A673 (cell line): ENCODE results near the gene WSCD2. TPM values are rescaled to one million over a fixed set of nuclear protein-coding genes. Genes with fewer than 3 reads are reported as not detected.

Source experiments
- BruUV-seq: library from RNA; stranded (reverse); fragments of 400-500 nt; replicated peaks from 2 replicates; lab custom pipeline; 2021; lab: Mats Ljungman, UMichigan
- CTCF ChIA-PET: fragments of 300-600 bp; sonication (Branson Sonifier 250); formaldehyde crosslinking; loops from one replicate; lab custom pipeline; 2022; ENCODE audit warnings: antibody characterized with exemption; lab: Charles Lee
- POLR2A ChIA-PET: fragments of 300-600 bp; sonication (Branson Sonifier 250); formaldehyde crosslinking; loops from one replicate; lab custom pipeline; 2022; ENCODE audit warnings: antibody characterized with exemption; ENCODE audit not compliant: low non-redundant PET; lab: Charles Lee
- DNase-seq: peaks from one replicate; pipeline ENCODE4 v3.0.0-alpha.2; 2015; ENCODE audit warnings: low spot score
- H3K27ac ChIP-seq: fragments of 200-600 bp; sonication (generic); 2 replicates; pipeline ENCODE4 v1.5.1; 2016; ENCODE audit warnings: mixed run types, low read depth, mild to moderate bottlenecking, mixed read lengths, antibody characterized with exemption, low read length; ENCODE audit not compliant: poor library complexity, severe bottlenecking
- H3K27me3 ChIP-seq: fragments of 200-600 bp; sonication (generic); replicated peaks from 2 replicates; pipeline ENCODE4 v1.6.1; 2017; ENCODE audit warnings: mixed run types, low read depth, mild to moderate bottlenecking, mixed read lengths, antibody characterized with exemption, low read length; ENCODE audit not compliant: insufficient read depth, poor library complexity
- H3K36me3 ChIP-seq: fragments of 200-600 bp; sonication (generic); 2 replicates; pipeline ENCODE4 v1.6.1; 2016; ENCODE audit warnings: mixed run types, mild to moderate bottlenecking, mixed read lengths, antibody characterized with exemption, low read length; ENCODE audit not compliant: insufficient read depth, poor library complexity, severe bottlenecking
- H3K4me1 ChIP-seq: fragments of 200-600 bp; sonication (generic); 2 replicates; pipeline ENCODE4 v1.6.1; 2017; ENCODE audit warnings: mixed run types, mild to moderate bottlenecking, mixed read lengths, antibody characterized with exemption, low read length; ENCODE audit not compliant: insufficient read depth, poor library complexity, severe bottlenecking
- H3K4me3 ChIP-seq: fragments of 200-600 bp; sonication (generic); 2 replicates; pipeline ENCODE4 v1.5.1; 2016; ENCODE audit warnings: low read depth, mixed run types, mild to moderate bottlenecking, mixed read lengths, low read length; ENCODE audit not compliant: poor library complexity, severe bottlenecking
- H3K9me3 ChIP-seq: fragments of 200-600 bp; sonication (generic); 2 replicates; pipeline ENCODE4 v1.6.1; 2016; ENCODE audit warnings: mixed run types, low read depth, mild to moderate bottlenecking, mixed read lengths, antibody characterized with exemption, low read length; ENCODE audit not compliant: poor library complexity, severe bottlenecking
- EZH2 ChIP-seq: fragments of 200-600 bp; sonication (generic); IDR thresholded peaks from 2 replicates; pipeline ENCODE4 v1.6.1; 2017; ENCODE audit warnings: borderline replicate concordance, low read depth, mild to moderate bottlenecking, mixed read lengths, antibody characterized with exemption, low read length; ENCODE audit not compliant: poor library complexity, severe bottlenecking
- intact Hi-C: fragments of 100-400 bp; cut with micrococcal nuclease; formaldehyde crosslinking; loops from one replicate; pipeline ENCODE4 v1.10.0; 2022; ENCODE audit not compliant: unreplicated experiment
- total RNA-seq: library from RNA; stranded (reverse); gene quantifications from 2 replicates; pipeline ENCODE4 v1.2.3, GENCODE V29; 2021
- TF ChIP-seq, protein P1 (sequence below): fragments of 300-800, 200-600 bp; sonication (generic); conservative IDR thresholded peaks from 2 replicates; pipeline ENCODE4 v1.5.1; 2017; ENCODE audit warnings: low read depth, mild to moderate bottlenecking, antibody characterized with exemption, low read length, moderate library complexity, mixed read lengths

WSCD2 gene
- total RNA-seq, 1 experiment from 2014 or later, result not detected

DNA sequence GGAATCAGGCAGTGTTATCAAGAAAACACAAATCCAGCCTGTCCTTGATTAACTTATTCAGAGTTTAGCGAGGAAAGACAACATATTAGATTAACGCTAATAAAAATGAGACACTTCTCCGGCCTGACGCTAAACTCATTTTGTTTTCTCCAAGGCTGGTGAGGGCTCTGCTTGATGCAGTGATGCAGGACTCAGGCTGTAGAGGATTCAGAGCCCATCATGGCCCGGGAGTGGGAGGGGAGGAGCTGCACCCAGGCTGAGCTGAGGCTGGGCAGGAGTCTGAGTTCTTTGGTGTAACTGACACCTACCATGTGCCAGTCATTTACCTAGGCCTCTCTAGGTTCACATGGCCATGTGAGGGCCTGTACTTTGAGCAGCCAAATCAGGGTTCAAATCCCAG lies 70.0 kb downstream of the WSCD2 start:
- Histone ChIP-seq H3K27ac (no peak overlapping the region), H3K36me3 (no peaks in the 10 kb centered on the region), H3K27me3 (peaks cover 2% of the 10 kb centered on the region), H3K4me3 (no peak overlapping the region), H3K9me3 (no peaks in the 10 kb centered on the region), H3K4me1 (no peaks in the 10 kb centered on the region)
- ChIA-PET POLR2A (no interaction called here), CTCF (no interaction called here)
- no peak for DNase-seq
- TF ChIP-seq EZH2, result no peak
- TF ChIP-seq, protein P1, sequence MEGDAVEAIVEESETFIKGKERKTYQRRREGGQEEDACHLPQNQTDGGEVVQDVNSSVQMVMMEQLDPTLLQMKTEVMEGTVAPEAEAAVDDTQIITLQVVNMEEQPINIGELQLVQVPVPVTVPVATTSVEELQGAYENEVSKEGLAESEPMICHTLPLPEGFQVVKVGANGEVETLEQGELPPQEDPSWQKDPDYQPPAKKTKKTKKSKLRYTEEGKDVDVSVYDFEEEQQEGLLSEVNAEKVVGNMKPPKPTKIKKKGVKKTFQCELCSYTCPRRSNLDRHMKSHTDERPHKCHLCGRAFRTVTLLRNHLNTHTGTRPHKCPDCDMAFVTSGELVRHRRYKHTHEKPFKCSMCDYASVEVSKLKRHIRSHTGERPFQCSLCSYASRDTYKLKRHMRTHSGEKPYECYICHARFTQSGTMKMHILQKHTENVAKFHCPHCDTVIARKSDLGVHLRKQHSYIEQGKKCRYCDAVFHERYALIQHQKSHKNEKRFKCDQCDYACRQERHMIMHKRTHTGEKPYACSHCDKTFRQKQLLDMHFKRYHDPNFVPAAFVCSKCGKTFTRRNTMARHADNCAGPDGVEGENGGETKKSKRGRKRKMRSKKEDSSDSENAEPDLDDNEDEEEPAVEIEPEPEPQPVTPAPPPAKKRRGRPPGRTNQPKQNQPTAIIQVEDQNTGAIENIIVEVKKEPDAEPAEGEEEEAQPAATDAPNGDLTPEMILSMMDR, result no peak
- intact Hi-C loops, result loop anchor here (10.0 kb wide), 1 partner anchor 256 kb away; no protein-coding TSS in a partner anchor
- no TSS peak for BruUV-seq

DNA sequence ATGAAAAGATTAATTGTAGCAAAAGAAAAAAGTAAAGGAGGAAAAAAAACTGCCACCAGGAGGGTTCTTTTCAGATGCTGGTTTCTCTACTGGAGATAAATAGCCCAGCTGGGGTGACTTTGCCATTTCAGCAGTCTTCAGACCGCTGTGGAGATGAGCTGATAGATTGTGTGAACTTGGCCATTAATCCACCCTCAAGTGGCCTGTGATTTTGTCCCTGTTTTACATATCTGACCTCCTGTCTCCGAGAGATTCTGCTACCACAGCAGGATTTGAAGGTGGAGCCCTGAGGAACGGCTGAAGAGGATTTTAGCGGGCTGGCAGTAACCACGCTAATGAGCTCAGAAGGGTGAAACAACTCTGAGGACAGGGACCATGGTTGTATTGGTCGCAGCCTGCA lies 72.7 kb downstream of the WSCD2 start:
- Histone ChIP-seq H3K36me3 (no peaks in the 10 kb centered on the region), H3K4me3 (no peak overlapping the region), H3K27me3 (peaks cover 5% of the 10 kb centered on the region), H3K9me3 (no peaks in the 10 kb centered on the region), H3K4me1 (no peaks in the 10 kb centered on the region), H3K27ac (no peak overlapping the region)
- TF ChIP-seq, protein P1, result no peak
- no peak for TF ChIP-seq EZH2
- no TSS peak for BruUV-seq
- DNase-seq, result no peak
- CTCF ChIA-PET, result no interaction called here
- POLR2A ChIA-PET, result no interaction called here
- intact Hi-C loops, result no loop called here

DNA sequence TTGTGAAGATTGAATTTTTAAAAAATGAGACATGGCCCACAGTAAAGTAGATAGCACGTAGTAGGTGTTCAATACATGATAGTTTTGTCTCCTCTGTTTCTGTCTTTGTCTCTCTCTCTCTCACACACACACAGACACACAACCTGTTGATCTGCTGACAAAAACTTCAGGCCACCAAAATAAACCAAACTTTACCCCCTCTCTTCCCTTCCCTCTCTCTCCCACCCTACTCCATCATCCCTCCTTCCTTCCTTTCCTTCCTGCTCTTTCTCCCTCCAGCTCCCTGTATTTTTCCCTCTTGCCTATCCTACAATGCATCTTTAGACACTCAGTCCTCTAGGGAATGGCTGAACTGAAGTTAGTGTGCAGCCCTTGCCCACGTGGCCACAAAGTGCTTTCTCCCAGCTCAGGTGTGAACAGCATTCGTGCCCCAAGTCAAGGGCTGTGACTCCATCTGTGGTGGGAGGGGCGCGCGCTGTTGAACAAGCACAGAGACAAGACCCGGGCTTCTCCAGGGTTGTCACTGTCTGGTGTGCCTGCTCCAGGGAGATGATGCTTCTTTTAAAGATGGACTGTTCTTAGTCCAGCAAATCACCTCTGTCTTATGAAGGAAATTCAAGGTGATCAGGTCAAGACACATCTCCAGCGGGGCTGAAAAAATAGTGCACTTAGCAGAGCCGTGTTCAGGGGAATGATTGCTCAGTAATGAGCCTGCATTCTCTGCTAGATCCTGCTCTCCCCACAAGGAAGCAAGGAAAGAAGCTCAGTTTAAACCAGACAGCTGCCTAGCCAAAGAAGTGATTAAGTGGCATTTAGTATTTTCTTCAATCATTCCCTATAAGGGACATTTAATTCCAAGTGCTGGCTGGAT lies 75.3 kb downstream of the WSCD2 start:
- BruUV-seq, result no TSS peak
- Histone ChIP-seq H3K27ac (no peak overlapping the region), H3K9me3 (no peaks in the 10 kb centered on the region), H3K4me3 (no peak overlapping the region), H3K4me1 (no peaks in the 10 kb centered on the region), H3K27me3 (peaks cover 13% of the 10 kb centered on the region), H3K36me3 (no peaks in the 10 kb centered on the region)
- DNase-seq, result no peak
- POLR2A ChIA-PET, result no interaction called here
- intact Hi-C loops, result no loop called here
- TF ChIP-seq, protein P1, result no peak
- no peak for TF ChIP-seq EZH2
- CTCF ChIA-PET, result no interaction called here
